Measurements from ENCODE around the gene DHRS12. TPM values are rescaled to one million over a fixed set of nuclear protein-coding genes. Genes with fewer than 3 reads are reported as not detected.

Gene DHRS12
- polyA plus RNA-seq, 1 experiment = 5.6 TPM

DNA sequence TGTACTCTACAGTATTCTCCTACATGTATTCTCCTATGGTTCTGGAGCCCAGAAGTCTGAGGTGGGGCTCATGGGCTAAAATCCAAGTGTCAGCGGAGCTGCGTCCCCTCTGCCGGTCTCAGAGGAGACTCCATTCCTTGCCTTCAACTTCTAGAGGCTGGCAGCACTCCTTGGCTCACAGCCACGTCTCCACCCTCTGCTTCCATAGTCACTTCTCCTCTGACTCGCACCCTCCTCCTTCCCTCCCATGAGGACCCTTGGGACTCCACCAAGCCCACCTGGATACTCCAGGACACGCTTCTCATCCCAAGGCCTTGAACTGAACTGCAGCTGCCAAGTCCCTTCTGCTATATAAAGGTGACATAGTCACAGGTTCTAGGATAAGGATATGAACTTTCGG is 27.8 kb downstream of the DHRS12 start:
- POLR2A ChIA-PET = no interaction called here
- Histone ChIP-seq H3K27me3 (ENCODE audit: control insufficient read depth, insufficient read depth, low read length) (peaks cover 4% of the 10 kb centered on the region; the same call in 1 of the 2 replicates), H3K36me3 (ENCODE audit: control insufficient read depth, insufficient read depth, low read length) (no peaks in the 10 kb centered on the region), H3K4me3 (ENCODE audit: low read depth, low read length) (no peak overlapping the region)
- no peak for DNase-seq (ENCODE audit: low read depth)
- TF ChIP-seq, protein P1, sequence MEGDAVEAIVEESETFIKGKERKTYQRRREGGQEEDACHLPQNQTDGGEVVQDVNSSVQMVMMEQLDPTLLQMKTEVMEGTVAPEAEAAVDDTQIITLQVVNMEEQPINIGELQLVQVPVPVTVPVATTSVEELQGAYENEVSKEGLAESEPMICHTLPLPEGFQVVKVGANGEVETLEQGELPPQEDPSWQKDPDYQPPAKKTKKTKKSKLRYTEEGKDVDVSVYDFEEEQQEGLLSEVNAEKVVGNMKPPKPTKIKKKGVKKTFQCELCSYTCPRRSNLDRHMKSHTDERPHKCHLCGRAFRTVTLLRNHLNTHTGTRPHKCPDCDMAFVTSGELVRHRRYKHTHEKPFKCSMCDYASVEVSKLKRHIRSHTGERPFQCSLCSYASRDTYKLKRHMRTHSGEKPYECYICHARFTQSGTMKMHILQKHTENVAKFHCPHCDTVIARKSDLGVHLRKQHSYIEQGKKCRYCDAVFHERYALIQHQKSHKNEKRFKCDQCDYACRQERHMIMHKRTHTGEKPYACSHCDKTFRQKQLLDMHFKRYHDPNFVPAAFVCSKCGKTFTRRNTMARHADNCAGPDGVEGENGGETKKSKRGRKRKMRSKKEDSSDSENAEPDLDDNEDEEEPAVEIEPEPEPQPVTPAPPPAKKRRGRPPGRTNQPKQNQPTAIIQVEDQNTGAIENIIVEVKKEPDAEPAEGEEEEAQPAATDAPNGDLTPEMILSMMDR (IDR thresholded peaks at IDR 0.05; ENCODE audit: insufficient read depth, low read depth, low read length) = no peak
- CTCF ChIA-PET = interaction anchor here (0.5 kb wide), 1 partner anchor 253 kb away, joined by 3 read pairs; no protein-coding TSS in a partner anchor

DNA sequence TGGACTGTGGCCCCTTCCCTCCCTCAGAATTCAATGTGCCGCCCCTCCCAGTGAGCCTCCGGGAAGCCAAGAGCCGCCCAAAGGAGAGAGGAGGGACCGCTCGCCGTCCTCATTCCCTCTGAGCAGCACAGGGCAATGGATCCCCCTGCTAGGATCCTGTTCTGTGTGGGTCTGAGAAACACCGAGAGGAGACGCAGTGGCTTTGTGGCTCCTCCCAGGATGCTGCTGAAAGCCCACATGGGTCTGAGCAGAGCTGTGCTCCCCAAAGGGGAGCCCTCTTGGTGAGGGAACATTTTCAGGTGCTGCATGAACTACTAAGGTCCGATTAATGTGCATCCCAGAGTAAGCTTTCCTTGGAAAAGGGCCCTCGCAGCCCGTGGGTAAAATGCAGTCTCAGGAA is 30.4 kb downstream of the DHRS12 start:
- no peak for DNase-seq (ENCODE audit: low read depth)
- POLR2A ChIA-PET = no interaction called here
- Histone ChIP-seq H3K36me3 (ENCODE audit: control insufficient read depth, insufficient read depth, low read length) (no peaks in the 10 kb centered on the region; the same call in 1 of the 2 replicates), H3K4me3 (ENCODE audit: low read depth, low read length) (no peak overlapping the region), H3K27me3 (ENCODE audit: control insufficient read depth, insufficient read depth, low read length) (peaks cover 4% of the 10 kb centered on the region; the same call in 1 of the 2 replicates)
- TF ChIP-seq, protein P1 (IDR thresholded peaks at IDR 0.05; ENCODE audit: insufficient read depth, low read depth, low read length) = no peak
- CTCF ChIA-PET = no interaction called here

GRCh38 chr13:51772781-51773180 is 31.2 kb downstream of the DHRS12 start:
- POLR2A ChIA-PET = no interaction called here
- Histone ChIP-seq H3K4me3 (ENCODE audit: low read depth, low read length) (no peak overlapping the region), H3K27me3 (ENCODE audit: control insufficient read depth, insufficient read depth, low read length) (peaks cover 4% of the 10 kb centered on the region; the same call in 1 of the 2 replicates), H3K36me3 (ENCODE audit: control insufficient read depth, insufficient read depth, low read length) (no peaks in the 10 kb centered on the region; the same call in 1 of the 2 replicates)
- DNase-seq (ENCODE audit: low read depth) = no peak
- CTCF ChIA-PET = interaction anchor here (0.8 to 1.1 kb wide), 2 partner anchors 15 to 26 kb away, joined by 3 read pairs; no protein-coding TSS in a partner anchor
- TF ChIP-seq, protein P1 (IDR thresholded peaks at IDR 0.05; ENCODE audit: insufficient read depth, low read depth, low read length) = no peak

- Histone ChIP-seq H3K36me3 (ENCODE audit: control insufficient read depth, insufficient read depth, low read length) (no peaks in the 10 kb centered on the region; the same call in 1 of the 2 replicates), H3K27me3 (ENCODE audit: control insufficient read depth, insufficient read depth, low read length) (peaks cover 4% of the 10 kb centered on the region; the same call in 1 of the 2 replicates), H3K4me3 (ENCODE audit: low read depth, low read length) (no peak overlapping the region)
- TF ChIP-seq, protein P1 (IDR thresholded peaks at IDR 0.05; ENCODE audit: insufficient read depth, low read depth, low read length) = no peak
- no peak for DNase-seq (ENCODE audit: low read depth)
- CTCF ChIA-PET = interaction anchor here (0.8 to 1.1 kb wide), 2 partner anchors 15 to 27 kb away, joined by 3 read pairs; no protein-coding TSS in a partner anchor
- POLR2A ChIA-PET = no interaction called here
These were observed 31.9 kb downstream of the DHRS12 start for GRCh38 chr13:51772105-51772455.

DNA sequence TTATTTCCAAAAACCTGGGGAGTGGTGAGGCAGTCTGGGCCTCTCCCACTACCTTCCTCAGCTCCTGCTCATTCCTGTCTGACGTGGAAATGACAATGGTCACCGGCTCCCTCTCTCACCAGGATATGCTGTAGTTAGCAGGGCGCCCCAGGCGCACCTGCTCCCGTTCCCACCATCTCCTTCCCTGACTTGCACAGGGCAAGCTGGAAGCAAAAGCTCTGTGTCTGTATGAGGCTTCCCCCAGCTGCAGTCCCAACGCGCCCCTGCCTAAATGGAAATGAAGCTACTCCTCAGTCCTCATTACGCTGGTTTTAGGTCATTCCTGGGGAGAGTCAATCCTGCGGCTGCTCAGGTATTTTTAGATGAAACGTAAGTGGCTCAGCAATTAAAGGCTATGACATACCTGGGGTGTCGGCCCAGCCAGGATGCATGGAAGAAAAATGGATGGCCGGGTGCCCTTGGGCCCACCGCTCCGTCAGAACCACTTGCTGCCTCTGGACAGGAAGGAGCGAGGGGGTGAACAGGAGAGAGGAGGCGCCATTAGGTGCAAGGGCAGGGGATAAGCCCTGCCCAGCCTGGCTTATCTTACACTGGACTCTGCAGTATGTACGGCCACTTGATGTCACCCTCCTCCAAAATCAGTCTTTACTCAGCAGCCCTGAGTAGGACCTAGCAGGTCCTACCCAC is 32.4 kb downstream of the DHRS12 start:
- no peak overlapping the region for H3K4me3 ChIP-seq (ENCODE audit: low read depth, low read length)
- H3K36me3 ChIP-seq (ENCODE audit: control insufficient read depth, insufficient read depth, low read length) = no peaks in the 10 kb centered on the region; the same call in 1 of the 2 replicates
- no peak for DNase-seq (ENCODE audit: low read depth)
- ChIA-PET POLR2A (no interaction called here), CTCF (interaction anchor here (0.8 to 1.1 kb wide), 2 partner anchors 14 to 27 kb away, joined by 3 read pairs; no protein-coding TSS in a partner anchor)
- peaks cover 4% of the 10 kb centered on the region; the same call in 1 of the 2 replicates for H3K27me3 ChIP-seq (ENCODE audit: control insufficient read depth, insufficient read depth, low read length)
- TF ChIP-seq, protein P1 (IDR thresholded peaks at IDR 0.05; ENCODE audit: insufficient read depth, low read depth, low read length) = no peak

All from BJ (cell line).